ENCODE measurements around the gene FAM32A.

Gene FAM32A

DNA sequence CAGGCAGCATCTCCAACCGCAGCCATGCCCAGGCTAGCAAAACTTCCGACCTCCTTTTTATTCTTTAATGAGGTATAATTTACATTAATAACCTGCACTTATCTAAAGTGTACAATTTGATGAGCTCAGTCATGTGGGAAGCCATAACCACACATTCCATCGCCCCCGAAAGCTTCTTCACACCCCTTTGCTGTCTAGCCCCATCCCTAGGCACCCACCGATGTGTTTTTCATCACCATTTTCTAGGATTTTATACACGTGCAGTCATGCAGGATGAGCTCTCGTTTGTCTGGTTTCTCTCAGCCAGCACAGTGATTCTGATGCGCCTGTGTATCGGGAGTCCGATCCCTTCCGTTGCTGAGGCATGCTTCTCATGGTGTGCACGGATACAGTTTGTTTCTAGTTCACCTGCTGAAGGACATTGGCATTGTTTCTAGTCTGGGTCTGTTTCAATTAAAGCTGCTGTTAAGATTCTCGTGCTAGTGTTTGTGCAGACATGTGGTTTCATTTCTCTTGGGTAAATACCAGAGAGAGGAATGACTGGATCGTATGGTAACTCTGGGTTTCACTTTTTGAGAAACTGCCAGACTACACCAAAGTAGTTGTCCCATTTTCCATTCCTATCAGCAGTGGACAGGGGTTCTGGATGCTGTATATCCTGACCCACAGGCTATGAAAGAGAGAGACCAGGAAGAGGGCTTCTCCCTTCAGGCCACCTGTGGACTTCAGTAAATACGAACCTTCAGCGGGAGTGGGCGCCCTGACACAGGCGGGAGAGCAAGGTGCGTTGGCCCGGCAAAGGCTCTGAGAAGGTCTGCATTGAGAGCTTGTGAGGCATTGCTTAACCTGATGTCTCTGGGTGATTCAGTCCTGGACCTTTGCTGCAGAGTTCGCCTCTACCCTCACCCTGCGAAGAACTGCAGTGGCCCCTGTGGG lies 17.4 kb downstream of the FAM32A start:
- DNase-seq (ENCODE audit: low spot score) = no peak

- no peak for DNase-seq (ENCODE audit: low spot score)
Measured at GRCh38 chr19:16203256-16204004, 18.2 kb downstream of the FAM32A start.

- DNase-seq (ENCODE audit: low spot score) = no peak
Measured at GRCh38 chr19:16204005-16204294, 18.7 kb downstream of the FAM32A start.

GRCh38 chr19:16205205-16206045 lies 20.2 kb downstream of the FAM32A start:
- DNase-seq (ENCODE audit: low spot score) = no peak

DNA sequence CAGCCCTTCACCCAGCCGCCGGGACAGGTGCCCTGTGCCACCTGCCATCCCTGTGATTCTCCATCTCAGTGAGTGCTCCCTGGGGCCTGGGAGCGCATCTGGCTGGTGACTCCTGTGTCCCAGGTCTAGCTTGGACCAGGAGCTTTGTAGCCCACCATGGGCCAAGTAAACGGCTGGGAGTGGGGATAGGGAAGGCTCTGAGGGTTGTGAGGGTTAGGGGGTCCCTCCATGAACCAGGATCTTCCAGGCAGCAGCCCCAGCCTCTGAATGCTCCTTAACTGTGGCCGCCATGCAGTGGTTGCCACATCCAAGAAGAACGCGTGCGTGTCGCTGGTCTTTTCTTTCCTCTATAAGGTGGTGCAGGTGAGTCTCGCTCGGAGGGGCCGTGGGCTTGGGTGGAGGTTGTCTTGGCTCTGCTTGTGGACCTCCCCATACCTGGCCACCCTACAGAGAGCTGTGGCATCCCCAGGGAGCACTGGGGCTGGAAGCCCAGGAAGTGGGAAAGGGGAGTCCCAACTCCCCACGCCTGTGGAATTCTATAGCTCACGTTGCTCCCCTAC lies 20.9 kb downstream of the FAM32A start:
- no peak for DNase-seq (ENCODE audit: low spot score)

DNA sequence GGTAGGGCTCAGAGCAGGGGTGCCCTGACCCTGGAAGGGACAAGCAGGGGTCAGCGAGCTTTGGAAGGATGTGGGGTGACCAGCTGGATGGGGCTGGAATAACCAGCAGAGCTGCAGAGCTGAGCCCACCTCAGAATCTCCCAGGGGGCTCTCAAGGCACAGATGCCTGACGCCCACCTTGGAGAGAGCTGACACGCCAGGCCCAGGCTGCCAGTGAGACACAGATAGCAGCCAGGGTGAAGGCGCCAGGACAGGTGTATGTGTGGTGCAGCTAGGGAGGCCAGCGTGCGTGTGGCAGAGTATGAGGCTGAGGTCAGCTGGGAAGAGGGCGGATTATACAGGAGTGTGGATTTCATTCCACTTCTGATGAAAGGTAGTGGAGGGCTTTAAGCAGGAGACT lies 21.4 kb downstream of the FAM32A start:
- no peak for DNase-seq (ENCODE audit: low spot score)

- no peak for DNase-seq (ENCODE audit: low spot score)
Measured at GRCh38 chr19:16207063-16207462, 21.9 kb downstream of the FAM32A start.

- no peak for DNase-seq (ENCODE audit: low spot score)
Measured at GRCh38 chr19:16207490-16208025, 22.3 kb downstream of the FAM32A start.

GRCh38 chr19:16208064-16208759 lies 23.0 kb downstream of the FAM32A start:
- no peak for DNase-seq (ENCODE audit: low spot score)

DNA sequence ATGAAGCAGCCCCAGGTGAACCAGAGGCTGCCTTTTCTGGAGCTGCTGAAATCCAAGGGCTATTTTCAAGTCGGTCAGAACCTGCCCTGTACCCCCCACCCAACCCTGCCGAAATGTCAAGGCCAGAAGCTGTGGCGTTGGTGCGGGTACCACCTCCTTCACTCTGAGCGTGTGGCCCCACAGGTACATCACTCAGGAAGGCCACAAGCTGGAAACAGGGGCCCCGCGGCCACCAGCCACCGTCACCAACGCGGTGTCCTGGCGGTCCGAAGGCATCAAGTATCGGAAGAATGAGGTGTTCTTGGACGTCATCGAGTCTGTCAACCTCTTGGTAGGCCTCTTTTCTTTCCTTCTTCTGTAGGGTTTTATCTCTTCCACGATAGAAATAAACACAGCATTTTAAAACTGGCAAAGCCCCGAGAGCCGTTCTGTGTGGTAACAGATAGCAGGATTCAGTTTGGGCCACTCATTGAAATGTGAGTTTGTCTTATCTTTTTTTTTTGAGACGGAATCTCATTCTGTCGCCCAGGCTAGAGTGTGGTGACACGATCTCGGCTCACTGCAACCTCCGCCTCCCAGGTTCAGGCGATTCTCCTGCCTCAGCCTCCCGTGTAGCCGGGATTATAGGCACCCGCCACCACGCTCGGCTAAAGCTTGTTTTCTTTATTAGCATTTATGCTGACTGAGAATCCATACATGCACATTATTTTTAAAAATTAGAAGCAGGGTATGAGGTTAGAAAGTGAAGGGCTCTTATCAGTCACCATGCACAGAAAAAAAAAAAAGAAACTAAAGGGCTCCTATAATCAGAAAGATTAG lies 23.8 kb downstream of the FAM32A start:
- DNase-seq (ENCODE audit: low spot score) = no peak

GRCh38 chr19:16210168-16210567 lies 25.0 kb downstream of the FAM32A start:
- no peak for DNase-seq (ENCODE audit: low spot score)

- no peak for DNase-seq (ENCODE audit: low spot score)
Measured at GRCh38 chr19:16213076-16213475, 27.9 kb downstream of the FAM32A start.

DNA sequence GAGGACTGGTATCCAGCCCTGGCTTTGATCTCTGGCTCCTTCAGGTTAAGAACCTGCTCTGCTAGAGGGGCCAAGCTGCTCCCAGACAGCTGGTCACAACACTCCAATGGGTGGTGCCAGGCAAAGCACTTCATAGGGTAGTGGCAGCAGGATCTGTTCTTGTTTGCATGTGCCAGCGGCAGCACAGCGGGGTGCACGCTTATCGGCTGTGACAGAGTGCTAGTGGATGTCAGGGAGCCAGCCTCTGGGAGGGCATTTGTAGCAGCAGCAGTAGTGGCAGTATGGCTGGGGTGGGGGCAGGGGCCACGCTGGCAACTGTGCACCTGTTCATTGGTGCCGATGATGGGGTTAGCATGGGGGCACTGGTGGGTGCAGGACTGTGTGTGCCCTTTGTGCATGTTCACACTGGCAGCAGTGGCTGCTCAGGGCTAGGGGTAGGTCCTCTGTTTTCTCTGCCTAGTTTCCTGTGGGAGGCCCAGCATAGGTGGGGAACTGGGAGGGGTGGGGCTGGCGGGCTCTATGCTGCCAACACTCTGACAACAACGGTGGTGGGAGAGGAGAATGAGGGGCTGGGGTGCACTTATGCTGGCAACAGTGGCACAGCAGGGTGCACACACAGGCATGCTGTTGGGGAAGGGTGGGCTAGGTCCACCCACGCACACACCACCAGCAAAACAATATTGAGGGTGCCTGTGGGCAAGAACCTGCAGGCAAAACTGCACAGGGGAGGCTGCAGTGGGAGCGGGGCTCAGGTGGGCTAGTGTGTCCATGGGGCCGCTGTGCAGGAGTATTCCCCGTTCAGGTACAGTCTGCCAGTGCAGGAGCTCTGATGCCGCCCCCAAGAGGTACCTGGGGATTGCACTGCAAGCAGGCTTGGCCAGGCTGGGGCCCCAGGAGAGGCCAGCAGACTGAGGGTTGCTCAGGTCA lies 31.8 kb downstream of the FAM32A start:
- DNase-seq (ENCODE audit: low spot score) = no peak

- no peak for DNase-seq (ENCODE audit: low spot score)
Measured at GRCh38 chr19:16217716-16218451, 32.7 kb downstream of the FAM32A start.

DNA sequence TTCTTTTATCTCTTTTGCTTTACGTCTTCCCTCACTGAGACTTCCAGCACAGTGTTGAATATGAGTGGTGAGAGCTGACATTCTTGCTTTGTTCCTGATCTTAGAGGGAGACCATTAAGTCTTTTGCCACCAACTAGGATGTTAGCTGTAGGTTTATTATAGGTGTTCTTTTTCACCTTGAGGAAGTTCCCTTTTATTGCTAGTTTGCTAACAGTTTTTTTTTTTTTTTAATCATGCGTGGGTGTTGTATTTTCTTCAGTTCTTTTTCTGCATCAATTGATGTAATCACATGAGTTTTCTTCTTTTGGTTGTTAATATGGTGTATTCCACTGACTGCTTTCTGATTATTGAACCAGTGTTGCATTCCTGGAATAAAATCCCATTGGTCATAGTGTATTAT lies 33.6 kb downstream of the FAM32A start:
- no peak for DNase-seq (ENCODE audit: low spot score)

- no peak for DNase-seq (ENCODE audit: low spot score)
Measured at GRCh38 chr19:16222806-16223205, 37.6 kb downstream of the FAM32A start.

DNA sequence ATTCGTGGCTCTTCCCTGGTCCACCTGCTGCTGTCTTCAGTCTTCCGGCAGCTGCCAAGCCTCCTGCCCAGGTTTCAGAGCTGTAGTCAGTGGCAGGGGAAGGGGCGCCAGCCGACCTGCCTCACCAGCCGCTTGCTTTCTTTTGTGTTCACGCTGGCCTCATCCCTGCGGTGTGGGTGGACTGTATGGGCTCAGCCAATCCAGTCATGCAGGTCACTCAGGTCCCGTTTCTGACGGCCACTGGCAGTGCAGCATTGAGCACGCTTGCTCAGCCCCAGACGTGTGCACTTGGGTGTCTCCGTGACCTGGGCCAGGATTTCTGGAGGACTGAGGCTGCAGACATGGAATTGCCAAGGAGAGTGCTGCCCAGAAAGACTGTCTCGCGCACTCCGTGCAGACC lies 38.5 kb downstream of the FAM32A start:
- DNase-seq (ENCODE audit: low spot score) = no peak

DNA sequence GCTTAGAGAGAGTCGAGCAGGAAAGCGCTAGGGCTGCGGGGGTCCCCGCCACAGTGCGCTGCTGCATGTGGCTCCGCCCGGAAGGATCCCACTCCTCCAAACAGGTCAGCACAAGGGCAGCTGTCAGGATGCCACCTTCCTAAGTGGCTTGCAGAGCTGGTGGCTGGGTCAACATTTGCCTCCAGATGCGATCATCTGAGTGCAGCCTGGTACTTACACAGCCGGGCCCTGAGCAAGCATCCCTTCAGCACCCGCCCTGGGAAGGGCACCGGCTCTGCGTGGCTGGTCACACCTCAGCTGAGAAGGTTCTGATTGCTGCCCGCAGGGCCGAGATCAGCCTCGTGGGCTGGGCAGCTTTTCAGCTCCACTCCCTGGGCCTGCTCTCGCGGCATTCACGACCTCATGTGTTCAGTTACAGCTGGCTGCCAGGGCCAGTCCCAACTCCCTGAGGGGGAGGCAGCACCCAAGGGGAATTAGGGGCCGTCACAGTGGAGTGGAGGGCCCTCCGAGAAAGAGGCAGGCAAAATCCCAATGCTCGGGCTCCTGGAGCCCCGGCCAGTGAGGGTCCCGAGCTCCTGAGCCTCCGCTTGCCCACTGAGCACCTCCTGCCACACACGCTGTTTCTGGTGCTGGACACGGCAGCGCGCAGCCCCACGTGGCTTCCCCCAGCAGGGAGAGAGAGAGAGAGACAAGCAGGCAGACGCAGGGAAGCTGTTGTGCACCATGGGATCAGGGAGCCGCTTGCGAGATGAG lies 39.3 kb downstream of the FAM32A start:
- no peak for DNase-seq (ENCODE audit: low spot score)

Data from RKO (cell line).